IMR-90 (cell line): ENCODE results near the gene TULP4. TPM values are rescaled to one million over a fixed set of nuclear protein-coding genes. Genes with fewer than 3 reads are reported as not detected.

ENCODE experiments used
- ATAC-seq: fragments of 200-7000 bp; cut with Tn5 transposase; 2 replicates; pipeline ENCODE4 v1.9.1; 2020; ENCODE audit warnings: low read depth, mild to moderate bottlenecking, moderate library complexity
- BruUV-seq: library from RNA; stranded (reverse); fragments of 400-500 nt; replicated peaks from 2 replicates; lab custom pipeline; 2021; lab: Mats Ljungman, UMichigan
- CTCF ChIA-PET: fragments of 300-600 bp; formaldehyde crosslinking; extraction: SDS; loops from one replicate; lab custom pipeline; 2021; ENCODE audit warnings: antibody characterized with exemption; lab: Yijun Ruan, JAX
- POLR2A ChIA-PET: fragments of 300-600 bp; sonication (Branson Sonifier 250); formaldehyde crosslinking; loops from one replicate; lab custom pipeline; 2022; ENCODE audit warnings: antibody characterized with exemption; ENCODE audit not compliant: unreplicated experiment; lab: Charles Lee
- DNase-seq: peaks from one replicate; pipeline ENCODE4 v3.0.0; 2013
- H2AFZ ChIP-seq: replicated peaks from 2 replicates; pipeline ENCODE3; 2013; ENCODE audit warnings: low read length, mild to moderate bottlenecking; ENCODE audit not compliant: poor library complexity
- H2AK5ac ChIP-seq: 2 replicates; pipeline ENCODE4 v1.6.1; 2013; ENCODE audit warnings: low read depth, low read length, inconsistent platforms
- H2AK9ac ChIP-seq: replicated peaks from 2 replicates; pipeline ENCODE3; 2013; ENCODE audit warnings: mild to moderate bottlenecking, low read depth, low read length, moderate library complexity; ENCODE audit not compliant: poor library complexity
- H2BK120ac ChIP-seq: 2 replicates; pipeline ENCODE4 v1.6.1; 2013; ENCODE audit warnings: low read depth, low read length, inconsistent platforms
- H2BK15ac ChIP-seq: 3 replicates; pipeline ENCODE4 v1.6.1; 2013; ENCODE audit warnings: low read depth, low read length, inconsistent platforms
- H2BK20ac ChIP-seq: 2 replicates; pipeline ENCODE4 v1.6.1; 2013; ENCODE audit warnings: low read depth, mild to moderate bottlenecking, inconsistent platforms, low read length, moderate library complexity
- H2BK5ac ChIP-seq: 2 replicates; pipeline ENCODE4 v1.6.1; 2013; ENCODE audit warnings: mild to moderate bottlenecking, low read depth, low read length, inconsistent platforms; ENCODE audit not compliant: poor library complexity, severe bottlenecking
- H3K14ac ChIP-seq: replicated peaks from 2 replicates; pipeline ENCODE4 v1.6.1; 2013; ENCODE audit warnings: low read depth, low read length, inconsistent platforms
- H3K18ac ChIP-seq: 2 replicates; pipeline ENCODE4 v1.6.1; 2013; ENCODE audit warnings: low read depth, low read length, control low read depth
- H3K23ac ChIP-seq: 2 replicates; pipeline ENCODE4 v1.6.1; 2013; ENCODE audit warnings: low read depth, low read length, inconsistent platforms
- H3K27ac ChIP-seq: 2 replicates; pipeline ENCODE4 v1.5.1; 2013; ENCODE audit warnings: mild to moderate bottlenecking, control low read depth, low read length; ENCODE audit not compliant: insufficient read depth
- H3K27me3 ChIP-seq: 2 replicates; pipeline ENCODE4 v1.6.1; 2013; ENCODE audit warnings: low read length; ENCODE audit not compliant: control insufficient read depth, insufficient read depth
- H3K36me3 ChIP-seq: 2 replicates; pipeline ENCODE4 v1.6.1; 2013; ENCODE audit warnings: low read length, mixed read lengths; ENCODE audit not compliant: control insufficient read depth, insufficient read depth
- H3K4ac ChIP-seq: 2 replicates; pipeline ENCODE4 v1.6.1; 2013; ENCODE audit warnings: low read depth, low read length, inconsistent platforms
- H3K4me1 ChIP-seq: 2 replicates; pipeline ENCODE4 v1.6.1; 2013; ENCODE audit warnings: low read length, mixed read lengths; ENCODE audit not compliant: control insufficient read depth, insufficient read depth
- H3K4me2 ChIP-seq: 2 replicates; pipeline ENCODE4 v1.6.1; 2013; ENCODE audit warnings: low read depth, mild to moderate bottlenecking, control low read depth, low read length, moderate library complexity
- H3K4me3 ChIP-seq: 2 replicates; pipeline ENCODE4 v1.5.1; 2013; ENCODE audit warnings: low read depth, mild to moderate bottlenecking, control low read depth, low read length, moderate library complexity; ENCODE audit not compliant: insufficient read depth
- H3K56ac ChIP-seq: 2 replicates; pipeline ENCODE4 v1.6.1; 2013; ENCODE audit warnings: low read length, inconsistent platforms; ENCODE audit not compliant: insufficient read depth; ENCODE audit errors: extremely low read depth
- H3K79me1 ChIP-seq, 2 experiments: 2 replicates each; pipeline ENCODE4 v1.6.1; 2013; ENCODE audit warnings: low read length in 2 of 2, inconsistent platforms in 1 of 2, low read depth in 1 of 2
- H3K9ac ChIP-seq: 2 replicates; pipeline ENCODE4 v1.6.1; 2013; ENCODE audit warnings: low read depth, low read length, control low read depth
- H3K9me1 ChIP-seq: 2 replicates; pipeline ENCODE4 v1.6.1; 2013; ENCODE audit warnings: low read length, inconsistent platforms; ENCODE audit not compliant: insufficient read depth
- H3K9me3 ChIP-seq: 2 replicates; pipeline ENCODE4 v1.6.1; 2013; ENCODE audit warnings: low read length; ENCODE audit not compliant: control insufficient read depth, insufficient read depth
- H4K20me1 ChIP-seq: 2 replicates; pipeline ENCODE4 v1.6.1; 2013; ENCODE audit warnings: low read length, inconsistent platforms; ENCODE audit not compliant: insufficient read depth
- H4K5ac ChIP-seq: 2 replicates; pipeline ENCODE4 v1.6.1; 2013; ENCODE audit warnings: mild to moderate bottlenecking, low read depth, low read length, control low read depth
- H4K8ac ChIP-seq, 2 experiments: 2 replicates each; pipeline ENCODE4 v1.6.1; 2013; ENCODE audit warnings: low read depth in 2 of 2, low read length in 2 of 2, control low read depth in 1 of 2, inconsistent platforms in 1 of 2
- H4K91ac ChIP-seq: 2 replicates; pipeline ENCODE4 v1.6.1; 2013; ENCODE audit warnings: low read depth, low read length, inconsistent platforms; ENCODE audit not compliant: insufficient read depth
- BHLHE40 ChIP-seq: fragments of 150-350 bp; IDR thresholded peaks from 2 replicates; pipeline ENCODE4 v1.6.1; 2016; ENCODE audit warnings: mild to moderate bottlenecking, low read depth, low read length
- CHD1 ChIP-seq: IDR thresholded peaks from 2 replicates; pipeline ENCODE4 v1.6.1; 2012; ENCODE audit warnings: low read depth, low read length, improper control_type of control experiment
- CTCF ChIP-seq: conservative IDR thresholded peaks from 2 replicates; pipeline ENCODE4 v1.5.1; 2012; ENCODE audit warnings: mild to moderate bottlenecking, low read depth, low read length, improper control_type of control experiment
- FOS ChIP-seq: fragments of 150-350 bp; IDR thresholded peaks from 2 replicates; pipeline ENCODE4 v1.6.1; 2016; ENCODE audit warnings: low read depth, low read length
- MAFK ChIP-seq: IDR thresholded peaks from 2 replicates; pipeline ENCODE4 v1.6.1; 2012; ENCODE audit warnings: low read depth, low read length, improper control_type of control experiment
- MXI1 ChIP-seq: IDR thresholded peaks from 2 replicates; pipeline ENCODE4 v1.6.1; 2012; ENCODE audit warnings: low read depth, mild to moderate bottlenecking, low read length, moderate library complexity, borderline replicate concordance
- RAD21 ChIP-seq: IDR thresholded peaks from 2 replicates; pipeline ENCODE4 v1.6.1; 2012; ENCODE audit warnings: low read length, improper control_type of control experiment
- RFX5 ChIP-seq: IDR thresholded peaks from 2 replicates; pipeline ENCODE4 v1.8.0; 2012; ENCODE audit warnings: low read depth, mild to moderate bottlenecking, low read length, moderate library complexity
- SMC3 ChIP-seq: fragments of 150-350 bp; IDR thresholded peaks from 2 replicates; pipeline ENCODE4 v1.6.1; 2016; ENCODE audit warnings: low read depth, mild to moderate bottlenecking, antibody characterized with exemption, low read length, moderate library complexity
- USF2 ChIP-seq: fragments of 150-350 bp; IDR thresholded peaks from 2 replicates; pipeline ENCODE4 v1.6.1; 2017; ENCODE audit warnings: mild to moderate bottlenecking, antibody characterized with exemption, low read length, low read depth
- WGBS, 2 experiments: methylation state at CpG; one replicate each; pipeline versions ENCODE4 v1.1.5 to v1.1.7; 2013; ENCODE audit warnings: missing lambda C conversion rate in 2 of 2; ENCODE audit not compliant: insufficient read length in 1 of 2; ENCODE audit errors: extremely low coverage in 2 of 2; 5-methylcytosine and 5-hydroxymethylcytosine counted together
- dilution Hi-C: fragments of 300-500 bp; cut with HindIII; formaldehyde crosslinking; loops from one replicate; pipeline ENCODE4 v1.14.3; 2018; ENCODE audit warnings: low sequenced_read_pairs; ENCODE audit not compliant: unreplicated experiment
- in situ Hi-C: fragments of 300-500 bp; cut with MboI; formaldehyde crosslinking; loops from 3 replicates; pipeline ENCODE4 v1.14.3; 2019; ENCODE audit warnings: low sequenced_read_pairs, inconsistent platforms, mixed read lengths
- intact Hi-C: fragments of 100-400 bp; cut with micrococcal nuclease; formaldehyde crosslinking; loops from 2 replicates; pipeline ENCODE4 v1.10.0; 2022
- polyA plus RNA-seq, 3 experiments: library from polyadenylated mRNA; depleted of rRNA; stranded (reverse); fragments of >200 nt; gene quantifications; 2 replicates each; pipeline ENCODE4 v1.2.3, GENCODE V29; 2012; ENCODE audit warnings: low replicate concordance in 1 of 3
- total RNA-seq: library from RNA; depleted of rRNA; stranded (reverse); fragments of >200 nt; gene quantifications from 2 replicates; pipeline ENCODE4 v1.2.3, GENCODE V29; 2012

The TULP4 gene
- total and polyA plus RNA-seq, 2 of the 4 experiments (the other 2 are of a cell fraction), result 8.1 to 30.6 TPM

DNA sequence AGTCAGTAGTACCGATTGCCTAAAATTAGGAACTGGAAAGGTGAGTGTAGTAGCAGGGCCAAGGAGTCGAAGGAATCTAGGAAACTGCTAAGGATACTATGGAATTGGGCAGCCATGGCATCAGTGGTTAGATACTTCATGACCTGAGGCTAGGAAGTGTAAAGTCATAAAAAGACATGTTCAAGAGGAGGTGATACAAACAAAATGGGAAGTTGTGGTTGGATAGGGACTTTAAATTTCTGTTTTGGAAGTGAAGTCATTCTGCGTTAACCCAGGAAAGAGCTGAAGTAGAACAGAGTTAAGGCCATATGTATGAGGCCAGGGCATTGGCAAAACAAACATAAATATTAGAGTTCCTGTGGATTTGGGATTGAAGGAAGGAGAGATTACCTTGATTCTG is 159.1 kb downstream of the TULP4 start:
- in situ Hi-C loops (no loop called here), intact Hi-C loops (no loop called here), dilution Hi-C loops (no loop called here)
- ATAC-seq (no peak), DNase-seq (no peak)
- Histone ChIP-seq H3K27me3 (no peaks in the 10 kb centered on the region), H3K27ac (no peak overlapping the region), H3K36me3 (peaks cover 1% of the 10 kb centered on the region; the same call in 1 of the 2 replicates), H2AFZ (no peak overlapping the region), H3K14ac (no peak overlapping the region), H4K5ac (no peak overlapping the region), H3K79me1 (peaks cover 0 to 14% of the 10 kb centered on the region in 2 experiments; a peak in 3 of 4 replicates), H3K9ac (no peak overlapping the region), H3K9me1 (peaks cover 15% of the 10 kb centered on the region), H2AK5ac (no peak overlapping the region), H2BK20ac (no peak overlapping the region), H2AK9ac (no peak overlapping the region), H3K18ac (no peak overlapping the region), H3K4ac (no peak overlapping the region), H3K23ac (no peak overlapping the region), H2BK120ac (no peak overlapping the region), H3K4me1 (peaks cover 8% of the 10 kb centered on the region; the same call in 1 of the 2 replicates), H3K4me3 (no peak overlapping the region), H3K4me2 (no peak overlapping the region), H2BK5ac (no peak overlapping the region), H4K20me1 (0 out of 2 replicates have a peak, but pooled peaks cover 4% of the 10 kb centered on the region), H2BK15ac (no peak overlapping the region), H3K56ac (no peak overlapping the region), H4K8ac (no peak overlapping the region), H4K91ac (no peak overlapping the region), H3K9me3 (no peaks in the 10 kb centered on the region)
- 100% methylated on average over 1 of the region's 3 CpGs; no CpG with 5 or more reads in 1 of the 2 experiments for WGBS, 2 experiments
- CTCF ChIA-PET, result no interaction called here
- POLR2A ChIA-PET, result interaction anchor here (0.6 kb wide), 1 partner anchor 54 kb away, joined by 26 read pairs; no protein-coding TSS in a partner anchor
- TF ChIP-seq RFX5, result no peak
- TF ChIP-seq CTCF, result no peak
- no peak for TF ChIP-seq FOS
- no peak for TF ChIP-seq BHLHE40
- TF ChIP-seq SMC3, result no peak
- no peak for TF ChIP-seq USF2
- TF ChIP-seq MAFK, result no peak
- no peak for TF ChIP-seq MXI1
- no peak for TF ChIP-seq RAD21
- TF ChIP-seq CHD1, result no peak
- BruUV-seq, result no TSS peak
